HG02981 (cell line): ENCODE results near the gene ZNF428.
A peak's percentile ranks its signal among the peaks of the same experiment; 100 is the strongest.
"Not testable (repeated sequence)": the region's sequence is repeated elsewhere in the genome, so short reads cannot be mapped to it uniquely, and the experiment has no call there.

Experiments used
- ATAC-seq: cut with Tn5 transposase; IDR thresholded peaks from one replicate; pipeline ENCODE4 v1.9.1; 2021; ENCODE audit warnings: mild to moderate bottlenecking, moderate library complexity; ENCODE audit not compliant: unreplicated experiment

The ZNF428 gene, protein sequence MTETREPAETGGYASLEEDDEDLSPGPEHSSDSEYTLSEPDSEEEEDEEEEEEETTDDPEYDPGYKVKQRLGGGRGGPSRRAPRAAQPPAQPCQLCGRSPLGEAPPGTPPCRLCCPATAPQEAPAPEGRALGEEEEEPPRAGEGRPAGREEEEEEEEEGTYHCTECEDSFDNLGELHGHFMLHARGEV

DNA sequence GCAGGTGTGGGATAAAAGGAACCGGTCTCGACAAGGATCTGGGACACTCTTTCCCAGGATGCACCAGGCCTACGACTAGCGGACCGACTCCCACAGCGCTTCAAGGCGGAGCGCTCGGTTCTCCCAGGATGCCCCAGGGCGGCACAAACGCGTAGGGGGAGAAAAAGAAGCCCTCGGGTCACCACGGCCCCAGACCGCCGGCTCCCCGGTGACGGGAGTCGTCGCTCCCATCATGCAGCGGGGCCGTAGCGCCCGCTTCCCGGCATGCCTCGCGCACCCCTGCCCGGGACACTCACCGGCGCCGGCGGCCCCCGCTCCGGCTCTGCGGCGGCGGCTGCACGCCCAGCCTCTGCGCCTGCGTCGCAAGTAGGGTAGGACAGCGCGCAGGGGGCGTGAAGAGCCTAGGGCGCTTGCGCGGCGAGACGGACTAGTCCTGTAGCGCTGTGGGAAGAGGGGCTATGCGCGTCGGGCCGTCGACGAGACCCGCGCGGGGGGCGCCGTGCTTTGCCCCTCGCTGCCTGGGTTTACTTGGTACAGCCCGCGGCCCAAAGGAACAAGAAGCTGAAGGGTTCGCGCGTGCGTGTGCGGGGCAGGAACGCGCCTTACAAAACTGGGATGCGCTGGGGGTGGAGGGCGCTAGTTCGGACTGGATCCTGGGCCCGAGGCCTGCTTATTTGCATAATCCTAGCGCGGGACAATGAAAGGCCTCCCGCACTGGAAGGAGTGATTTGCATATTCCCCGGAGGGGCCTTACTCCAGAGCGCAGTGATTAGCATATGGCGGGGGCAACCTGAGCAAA is at the start of gene ZNF428:
ZNF428 (minus strand) TSS at position 368 of the 799 bp plus-strand sequence. CDS start 5,325 bp downstream, outside the sequence.
- peak; percentile 69 for ATAC-seq

DNA sequence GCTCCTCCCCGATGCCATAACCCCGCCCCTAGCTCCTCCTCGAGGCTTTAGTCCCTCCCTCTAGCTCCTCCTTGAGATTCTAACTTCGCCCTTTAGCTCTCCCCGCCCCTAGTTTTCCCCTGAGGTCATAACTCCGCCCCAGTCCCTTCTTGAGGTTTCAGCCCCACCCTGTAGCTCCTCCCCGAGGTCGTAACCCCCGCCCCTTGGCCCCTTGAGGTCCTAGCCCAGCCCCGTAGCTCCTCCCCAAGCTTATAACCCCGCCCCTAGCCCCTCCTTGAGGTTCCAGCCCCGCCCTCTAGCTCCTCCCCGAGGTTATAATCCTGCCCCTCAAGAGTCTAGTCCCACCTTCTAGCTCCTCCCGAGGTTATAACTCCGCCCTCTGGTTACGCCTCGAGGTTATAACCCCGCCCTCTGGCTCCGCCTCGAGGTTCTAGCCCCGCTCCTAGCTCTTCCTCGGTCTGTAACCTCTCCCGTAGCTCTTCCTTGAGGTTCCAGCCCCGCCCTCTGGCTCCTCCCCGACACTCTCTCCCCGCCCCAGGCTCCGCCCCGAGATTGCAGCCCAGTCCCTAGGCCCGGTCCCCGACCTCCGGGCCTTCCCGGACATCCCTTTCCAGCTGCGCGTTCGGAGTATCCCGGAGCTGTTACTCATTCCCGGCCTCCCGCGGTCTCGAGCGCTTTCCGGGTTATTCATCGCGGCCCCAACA is 49.1 kb upstream of the ZNF428 start:
- peak; percentile 83 for ATAC-seq

DNA sequence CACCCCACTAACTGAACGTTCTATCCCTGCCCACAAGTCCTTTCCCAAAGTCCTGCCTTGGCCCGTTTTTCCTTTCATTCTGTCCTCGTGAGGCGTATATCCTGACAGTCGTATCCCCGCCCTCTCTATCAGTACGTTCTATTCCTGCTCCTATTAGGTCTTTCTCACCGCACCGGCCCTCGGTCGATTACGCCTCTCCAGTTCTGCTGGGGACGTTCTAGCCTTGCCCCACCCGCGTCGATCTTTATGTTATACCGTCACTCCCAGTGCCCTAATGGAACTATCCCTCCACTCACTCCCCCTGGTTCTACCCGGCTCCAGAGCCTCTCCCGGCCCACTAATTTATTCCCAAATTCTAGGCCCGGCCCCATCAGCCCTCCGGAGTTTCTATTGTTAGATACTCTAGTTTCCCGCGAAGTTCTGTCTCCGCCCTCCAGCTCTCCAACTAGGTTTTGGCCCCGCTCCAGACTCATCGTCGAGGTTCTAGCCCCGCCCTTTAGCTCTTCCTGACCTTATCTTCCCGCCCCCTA is 48.5 kb upstream of the ZNF428 start:
- ATAC-seq, result no peak

DNA sequence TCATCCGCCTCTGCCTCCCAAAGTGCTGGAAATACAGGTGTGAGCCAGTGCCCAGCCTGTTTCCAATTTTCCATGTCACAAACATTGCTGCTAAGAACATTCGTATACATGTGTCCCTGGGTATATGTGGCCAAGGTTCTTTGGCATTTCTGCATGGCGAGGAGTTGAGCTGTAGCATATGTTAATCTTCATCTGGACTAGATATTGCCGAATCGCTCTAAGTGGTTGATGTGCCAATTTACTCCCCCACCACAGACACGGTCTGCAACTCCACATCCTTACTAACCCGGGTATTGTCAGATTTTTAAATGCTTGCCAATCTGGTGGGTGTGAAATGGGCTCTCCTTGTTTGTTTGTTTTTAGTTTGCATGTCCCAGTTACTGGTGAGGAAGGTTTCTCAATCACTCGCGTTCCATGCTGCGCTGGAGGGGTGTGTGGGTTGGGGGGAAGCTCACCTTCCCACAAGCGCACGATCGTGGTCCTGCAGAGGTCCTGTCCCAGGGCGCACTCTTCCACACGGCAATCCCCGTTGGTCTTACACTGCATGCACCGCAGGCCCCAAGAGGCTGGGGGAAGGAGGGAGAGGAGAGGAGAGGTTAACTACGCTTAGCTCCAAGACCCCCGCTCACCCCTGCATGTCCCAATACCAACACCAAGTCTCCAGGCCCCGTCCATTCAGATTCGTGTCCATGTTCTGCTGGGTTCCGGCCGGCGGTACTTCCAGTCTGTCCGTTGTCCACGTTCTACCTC is 47.9 kb upstream of the ZNF428 start:
- no peak for ATAC-seq

DNA sequence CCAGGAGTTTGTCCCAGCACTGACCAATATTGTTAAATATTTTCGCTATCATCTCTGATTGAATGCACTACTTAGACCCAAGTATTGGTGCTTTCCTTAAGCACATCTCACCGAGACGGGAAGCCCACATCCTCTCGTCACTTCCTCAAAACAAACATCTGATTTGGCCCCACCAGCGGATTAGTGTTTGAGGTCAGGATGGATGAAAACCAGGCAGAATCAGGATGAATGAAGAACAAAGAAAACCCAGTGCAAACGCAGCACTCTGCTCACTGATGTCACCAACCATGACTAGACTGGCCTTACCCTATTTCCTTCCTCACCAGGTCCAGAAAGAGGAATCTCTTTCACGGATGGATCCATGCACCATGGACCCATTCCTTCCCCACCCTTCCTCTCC is 44.6 kb upstream of the ZNF428 start:
- no peak for ATAC-seq

DNA sequence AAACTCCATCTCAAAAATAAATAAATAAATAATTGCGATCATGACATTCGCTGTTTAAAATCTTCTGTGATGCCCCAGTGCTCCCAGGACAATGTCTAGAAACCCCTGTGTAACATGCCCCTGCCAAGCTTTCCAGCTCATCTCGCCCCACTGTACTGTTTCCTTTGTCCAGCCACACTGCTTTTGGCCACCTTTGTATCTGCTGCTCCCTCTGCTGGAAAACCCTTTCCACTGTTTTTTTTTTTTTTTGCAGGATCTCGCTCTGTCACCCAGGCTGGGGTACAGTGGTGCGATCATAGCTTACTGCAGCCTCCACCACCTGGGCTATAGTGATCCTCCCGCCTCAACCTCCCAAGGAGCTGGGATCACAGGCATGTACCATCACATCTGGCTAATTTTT is 43.1 kb upstream of the ZNF428 start:
- no peak for ATAC-seq

DNA sequence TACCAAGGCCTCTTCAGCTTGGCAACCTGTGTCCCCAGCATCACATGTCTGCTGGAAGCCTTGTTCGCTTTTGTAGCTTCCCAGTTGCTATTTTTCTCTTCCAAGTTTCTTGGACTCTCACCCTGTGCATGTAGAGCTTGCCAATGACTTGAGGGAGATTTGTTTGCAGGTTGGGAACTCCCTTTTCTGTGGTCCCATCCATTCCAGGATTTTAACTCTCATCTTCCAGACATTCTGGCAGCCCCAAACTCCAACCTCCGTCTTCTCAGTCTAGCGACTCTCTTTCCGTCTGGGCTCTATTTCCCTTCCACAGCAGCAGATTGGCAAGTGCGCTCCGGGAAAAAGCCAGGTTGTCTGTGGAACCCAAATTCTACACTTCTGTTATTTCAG is 41.5 kb upstream of the ZNF428 start:
- ATAC-seq, result no peak

DNA sequence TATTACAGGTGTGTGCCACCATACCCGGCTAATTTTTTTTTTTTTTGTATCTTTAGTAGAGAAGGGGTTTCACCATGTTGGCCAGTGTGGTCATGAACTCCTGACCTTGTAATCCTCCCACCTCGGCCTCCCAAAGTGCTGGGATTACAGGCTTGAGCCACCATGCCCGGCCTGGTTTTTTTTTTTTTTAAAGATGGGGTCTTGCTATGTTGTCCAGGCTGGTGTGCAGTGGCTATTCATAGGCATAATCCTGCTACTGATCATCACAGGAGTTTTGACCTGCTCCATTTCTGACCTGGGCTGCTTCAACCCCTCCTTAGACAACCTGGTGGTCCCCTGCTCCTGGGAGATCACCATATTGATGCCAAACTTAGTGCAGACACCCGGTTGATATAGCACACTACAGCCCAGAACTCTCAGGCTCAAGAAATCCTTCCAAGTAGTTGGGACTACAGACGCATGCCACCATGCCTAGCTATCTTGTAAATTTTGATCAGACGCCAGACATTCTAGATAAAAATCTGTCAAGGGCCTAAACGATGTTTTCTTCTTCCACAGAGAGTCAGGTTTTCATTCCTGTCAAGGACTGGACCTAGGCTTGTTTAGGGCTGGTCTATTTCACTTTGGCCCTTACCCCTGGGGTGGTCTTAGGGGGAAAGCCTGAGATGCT is 41.0 kb upstream of the ZNF428 start:
- no peak for ATAC-seq

DNA sequence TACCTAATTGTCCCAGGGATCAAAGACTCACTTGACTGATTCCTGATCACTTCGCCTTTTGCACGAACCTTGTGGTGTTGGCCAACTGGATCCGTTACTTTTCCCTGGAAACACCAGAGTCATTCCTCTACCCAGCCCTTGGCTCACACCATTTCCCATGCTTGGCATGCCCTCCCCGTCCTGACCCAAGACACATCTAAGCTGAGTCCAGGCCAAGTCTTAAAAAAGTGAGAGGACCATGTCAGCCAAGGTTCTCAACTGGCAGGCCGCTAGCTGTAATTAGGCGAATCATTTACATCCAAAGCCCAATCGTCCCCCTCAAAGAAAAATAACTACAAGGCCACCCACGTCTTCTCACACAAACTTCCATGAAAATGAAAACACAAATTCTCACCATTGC is 39.1 kb upstream of the ZNF428 start:
- ATAC-seq, result no peak

DNA sequence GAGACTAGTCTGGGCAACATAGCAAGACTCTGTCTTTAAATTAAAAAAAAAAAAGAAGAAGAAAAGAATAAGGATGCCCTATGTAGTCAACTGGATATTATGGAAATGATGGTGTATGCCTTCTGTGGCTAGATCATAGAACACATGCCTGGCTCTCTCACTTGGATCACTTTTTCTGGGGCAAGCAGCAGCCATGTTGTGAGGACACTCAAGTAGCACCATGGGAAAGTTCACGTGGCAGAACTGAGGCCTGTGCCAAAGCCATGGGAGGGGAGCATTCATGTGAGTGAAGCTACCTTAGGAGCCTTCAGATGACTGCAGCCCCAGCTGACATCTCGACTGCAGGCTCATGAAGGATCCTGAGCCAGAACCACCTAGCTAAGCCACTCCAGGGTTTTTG is 38.6 kb upstream of the ZNF428 start:
- ATAC-seq, result no peak

DNA sequence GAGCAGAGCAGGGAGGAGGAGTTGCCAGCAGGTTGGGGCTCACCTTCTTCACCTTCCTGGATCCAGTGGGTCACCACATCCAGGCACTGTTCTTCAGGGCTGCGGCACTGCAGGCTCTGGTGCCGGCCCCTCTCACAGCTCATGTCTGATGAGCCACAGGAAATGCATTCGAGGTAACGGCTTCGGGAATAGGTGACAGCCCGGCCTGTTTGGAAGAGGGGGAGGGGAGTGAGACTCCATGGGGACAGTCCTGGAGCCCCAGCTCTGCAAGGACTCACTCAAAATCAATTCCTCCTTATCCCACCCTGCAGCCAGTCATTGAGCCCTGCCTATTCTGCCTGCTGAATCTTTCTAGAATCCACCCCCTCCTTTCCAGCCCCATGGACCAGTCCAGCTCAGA is 37.0 kb upstream of the ZNF428 start:
- ATAC-seq, result no peak

DNA sequence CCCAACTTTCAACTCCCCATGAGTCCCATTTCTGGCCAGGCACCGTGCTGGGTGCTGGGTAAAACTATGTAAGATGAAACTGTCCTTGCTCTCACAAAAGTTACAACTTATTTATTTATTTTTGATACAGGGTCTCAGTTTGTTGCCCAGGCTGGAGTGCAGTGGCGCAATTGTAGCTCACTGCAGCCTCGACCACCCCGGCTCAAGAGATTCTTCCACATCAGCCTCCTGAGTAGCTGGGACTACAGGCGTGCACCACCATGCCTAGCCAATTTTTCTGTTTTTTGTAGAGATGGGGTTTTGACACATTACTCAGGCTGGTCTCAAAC is 33.1 kb upstream of the ZNF428 start:
- ATAC-seq, result no peak

DNA sequence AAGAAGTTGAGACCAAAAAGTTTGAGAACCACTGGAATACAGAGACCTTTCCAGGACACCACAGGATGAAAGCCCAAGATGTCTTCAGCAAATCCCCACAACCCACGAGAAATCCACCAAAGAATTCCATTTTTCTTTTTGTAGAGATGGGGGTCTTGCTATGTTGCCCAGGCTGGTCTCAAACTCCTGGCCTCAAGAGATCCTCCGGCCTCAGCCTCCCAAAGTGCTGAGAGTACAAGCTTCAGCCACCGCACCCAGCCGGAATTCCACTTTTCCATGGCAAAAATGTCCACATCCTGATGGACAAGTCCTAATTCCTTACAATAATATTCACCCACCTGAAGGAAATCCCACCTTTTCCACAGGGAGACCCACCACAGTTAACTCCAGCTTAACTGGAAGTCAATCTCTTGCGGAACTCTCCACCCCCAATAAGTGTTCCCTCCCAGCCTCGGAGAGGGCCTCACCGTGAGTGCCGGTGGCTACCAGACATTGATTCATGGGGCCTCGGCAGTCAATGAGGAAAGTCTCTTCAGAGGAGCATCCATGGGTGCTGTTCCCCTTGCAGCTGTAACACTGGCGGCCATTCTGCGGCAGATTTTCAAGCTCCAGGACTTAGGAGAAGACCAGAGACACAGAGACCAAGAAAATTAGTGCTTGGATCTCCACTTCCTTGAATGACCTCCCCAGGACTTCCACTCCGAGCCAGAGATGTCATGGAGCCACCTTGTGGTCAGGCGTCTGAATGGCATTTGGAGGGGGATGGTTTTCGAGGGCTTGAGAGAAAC is 32.5 kb upstream of the ZNF428 start:
- no peak for ATAC-seq

DNA sequence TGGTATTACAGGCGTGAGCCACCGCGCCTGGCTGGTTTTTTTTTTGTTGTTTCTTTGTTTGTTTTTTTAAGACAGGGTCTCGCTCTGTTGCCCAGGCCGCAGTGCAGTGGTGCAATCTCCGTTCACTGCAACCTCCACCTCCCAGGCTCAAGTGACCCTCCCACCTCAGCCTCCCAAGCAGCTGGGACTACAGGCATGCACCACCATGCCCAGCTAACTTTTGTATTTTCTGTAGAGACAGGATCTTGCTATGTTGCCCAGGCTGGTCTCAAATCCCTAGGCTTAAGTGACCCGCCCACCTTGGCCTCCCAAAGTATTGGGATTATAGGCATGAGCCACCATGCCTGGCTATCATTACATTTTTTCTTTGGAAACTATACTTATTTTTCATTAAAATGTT is 30.8 kb upstream of the ZNF428 start:
- ATAC-seq, result not testable (repeated sequence)

DNA sequence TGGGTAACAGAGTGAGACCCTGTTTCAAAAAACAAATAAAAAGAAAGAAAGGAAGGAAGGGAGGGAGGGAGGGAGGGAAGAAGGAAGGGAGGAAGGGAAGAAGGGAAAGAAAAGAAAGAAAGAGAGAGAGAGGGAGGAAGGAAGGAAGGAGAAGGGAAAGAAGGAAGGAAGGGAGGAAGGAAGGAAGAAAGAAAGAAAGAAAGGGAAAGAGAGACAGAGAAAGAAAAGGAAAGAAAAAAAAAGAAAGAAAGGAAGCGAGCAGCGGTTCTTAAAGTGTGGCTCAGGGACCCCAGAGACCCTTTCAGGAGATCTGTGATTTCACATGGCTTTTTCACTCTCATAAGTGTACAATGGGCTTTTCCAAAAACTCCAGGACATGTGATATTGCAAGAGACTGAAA is 30.1 kb upstream of the ZNF428 start:
- ATAC-seq, result no peak

DNA sequence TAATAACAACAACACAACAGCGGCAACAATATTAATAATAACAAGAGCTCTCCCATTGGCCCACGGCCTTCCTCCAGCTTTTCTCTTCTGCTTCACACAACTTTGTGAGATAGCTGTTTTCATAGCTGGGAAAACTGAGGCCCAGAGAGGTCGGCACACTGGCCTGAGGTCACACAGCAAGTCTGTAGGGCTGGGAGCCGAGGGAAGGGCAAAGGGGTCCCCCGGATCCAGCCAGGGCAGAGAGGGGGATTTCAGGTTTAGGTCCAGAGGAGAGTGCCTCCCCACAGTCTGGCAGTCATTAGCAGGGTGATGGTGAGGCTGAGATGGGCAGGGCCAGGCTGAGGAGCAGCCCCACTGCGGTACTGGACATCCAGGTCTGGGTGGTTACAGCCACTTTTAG is 29.2 kb upstream of the ZNF428 start:
- no peak for ATAC-seq

DNA sequence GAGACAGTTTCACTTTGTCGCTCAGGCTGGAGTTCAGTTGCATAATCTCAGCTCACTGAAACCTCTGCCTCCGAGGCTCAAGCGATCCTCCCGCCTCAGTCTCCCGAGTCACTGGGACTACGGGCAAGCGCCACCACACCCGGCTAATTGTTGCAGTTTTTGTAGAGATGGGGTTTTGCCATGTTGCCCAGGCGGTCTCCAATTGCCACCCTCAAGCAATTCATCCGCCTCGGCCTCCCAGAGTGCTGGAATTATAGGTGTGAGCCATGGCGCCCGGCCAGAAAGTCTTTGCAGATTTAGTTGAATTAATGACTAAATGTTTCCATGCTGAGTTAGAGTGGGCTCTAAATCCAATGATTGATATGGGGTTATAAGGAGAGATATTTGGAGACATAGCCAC is 24.8 kb upstream of the ZNF428 start:
- no peak for ATAC-seq

DNA sequence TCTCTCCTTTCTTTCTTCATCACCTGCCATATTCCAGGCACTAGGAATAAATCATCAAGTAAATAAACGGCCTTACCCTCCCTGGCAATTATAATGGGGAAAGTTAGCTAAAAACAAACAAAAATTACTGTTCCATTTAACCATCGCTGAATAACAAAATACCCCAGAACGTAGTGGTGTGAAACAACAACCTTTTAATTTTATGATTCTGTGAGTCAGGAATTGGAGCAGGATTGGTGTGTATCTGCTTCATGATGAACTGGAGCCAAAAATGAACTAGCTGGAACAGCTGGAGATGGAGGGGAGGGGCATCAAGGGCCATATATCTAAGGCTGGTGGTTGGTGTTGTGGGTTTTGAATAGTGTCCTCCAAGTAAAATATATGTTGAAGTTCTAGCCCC is 23.9 kb upstream of the ZNF428 start:
- ATAC-seq, result no peak

DNA sequence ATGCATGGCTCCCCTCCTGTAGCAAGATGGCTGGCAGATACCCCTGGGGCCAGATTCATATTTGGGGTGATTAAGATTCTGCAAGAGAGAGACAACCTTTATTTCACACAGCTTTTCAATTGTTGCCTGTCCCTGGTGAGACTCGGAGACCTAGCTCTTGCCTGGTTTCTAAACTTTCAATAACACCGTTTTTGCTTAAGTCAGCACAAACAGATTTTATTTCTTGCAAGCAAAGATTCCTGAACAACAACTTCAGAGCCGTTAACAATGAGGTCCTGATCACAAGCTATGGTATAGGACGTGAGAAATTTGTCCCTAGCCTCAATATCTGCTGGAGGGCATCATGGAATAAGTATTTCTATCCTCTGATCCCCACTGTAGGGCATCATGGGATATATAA is 23.1 kb upstream of the ZNF428 start:
- ATAC-seq, result no peak

DNA sequence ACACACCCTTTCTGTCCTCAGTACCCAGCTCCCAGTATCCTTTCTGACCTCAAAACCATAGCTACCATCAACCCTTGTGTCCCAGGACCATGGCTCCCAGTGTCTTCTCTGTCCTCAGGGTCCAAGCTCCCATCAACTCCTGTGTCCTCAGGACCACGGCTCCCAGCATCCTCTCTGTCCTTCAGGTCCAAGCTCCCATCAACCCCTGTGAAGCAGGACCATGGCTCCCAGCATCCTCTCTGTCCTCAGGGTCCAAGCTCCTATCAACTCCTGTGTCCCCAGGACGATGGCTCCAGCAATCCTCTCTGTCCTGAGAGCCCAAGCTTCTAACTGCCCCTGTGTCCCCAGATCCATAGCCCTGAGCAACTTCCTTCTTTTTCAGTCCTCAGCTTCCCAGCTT is 21.9 kb upstream of the ZNF428 start:
- ATAC-seq, result no peak
